UCSD-AML1 (cell line): ENCODE data around the gene IGF2.
"Not testable (repeated sequence)": the region's sequence is repeated elsewhere in the genome, so short reads cannot be mapped to it uniquely, and the experiment has no call there.

Experiments
- DNase-seq: peaks from one replicate; lab custom pipeline; 2025; ENCODE audit not compliant: unreplicated experiment; lab: John Stamatoyannopoulos, UW

Gene IGF2, protein sequence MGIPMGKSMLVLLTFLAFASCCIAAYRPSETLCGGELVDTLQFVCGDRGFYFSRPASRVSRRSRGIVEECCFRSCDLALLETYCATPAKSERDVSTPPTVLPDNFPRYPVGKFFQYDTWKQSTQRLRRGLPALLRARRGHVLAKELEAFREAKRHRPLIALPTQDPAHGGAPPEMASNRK

GRCh38 chr11:2139123-2139521 is at the start of gene IGF2:
TSS of gene IGF2 (minus strand) at chr11:2139389. CDS start at chr11:2135523, 3,866 bp downstream.
- no peak for DNase-seq

DNA sequence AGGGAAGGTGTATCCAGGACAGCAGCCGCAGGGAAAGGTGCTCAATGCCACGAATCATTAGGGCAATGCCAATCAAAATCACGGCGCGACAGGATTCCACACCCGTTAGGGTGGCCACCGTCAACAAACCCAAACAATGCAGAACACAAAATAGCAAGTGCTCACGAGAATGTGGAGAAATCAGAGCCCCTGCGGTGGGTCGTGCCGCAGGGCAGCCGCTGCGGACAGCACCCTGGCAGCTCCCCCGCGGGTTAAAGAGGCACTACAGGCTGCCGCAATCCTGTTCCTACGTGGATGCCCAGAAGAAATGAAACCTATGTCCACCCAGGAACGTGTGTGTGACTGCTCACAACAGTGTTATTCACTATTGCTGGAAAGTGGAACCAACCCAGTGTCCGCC is 49.6 kb upstream of the IGF2 start:
- DNase-seq, result no peak

GRCh38 chr11:2187280-2187707 is 48.1 kb upstream of the IGF2 start:
- no peak for DNase-seq

- DNase-seq, result peak; percentile 71
These were observed 47.6 kb upstream of the IGF2 start for GRCh38 chr11:2186669-2187279.

GRCh38 chr11:2185324-2186085 is 46.3 kb upstream of the IGF2 start:
- DNase-seq, result no peak

GRCh38 chr11:2182692-2183474 is 43.7 kb upstream of the IGF2 start:
- no peak for DNase-seq

GRCh38 chr11:2182075-2182474 is 42.9 kb upstream of the IGF2 start:
- DNase-seq, result no peak

DNA sequence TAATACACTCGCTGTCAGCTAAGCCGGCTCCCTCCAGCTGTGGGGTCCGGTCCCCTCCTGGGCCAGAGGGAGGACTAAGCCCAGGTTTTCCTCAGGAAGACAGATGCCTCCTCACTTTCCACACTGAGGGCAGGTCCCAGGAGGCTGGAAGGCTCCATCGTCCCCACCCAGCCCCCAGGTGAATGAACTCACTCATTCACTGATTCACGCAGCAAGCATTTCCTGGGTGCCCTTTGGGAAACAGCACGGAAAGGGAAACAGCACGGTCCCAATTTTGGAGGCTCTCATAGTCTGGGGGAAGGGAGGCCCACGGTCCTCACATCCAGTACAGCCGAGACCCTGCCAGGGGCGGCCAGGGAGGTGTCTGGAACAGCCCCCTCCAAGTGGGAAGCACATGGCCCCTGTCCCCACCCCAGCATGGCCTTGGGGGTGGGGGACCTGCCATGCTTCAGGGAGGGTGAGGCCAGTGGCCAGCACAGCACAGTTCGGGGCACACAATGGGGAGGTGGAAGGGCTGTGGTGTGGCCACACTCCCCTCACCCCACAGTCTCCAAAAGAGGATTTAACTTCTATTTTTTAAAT is 41.7 kb upstream of the IGF2 start:
- DNase-seq, result no peak

- no peak for DNase-seq
These were observed 41.2 kb upstream of the IGF2 start for GRCh38 chr11:2180347-2180746.

- DNase-seq, result no peak
These were observed 40.3 kb upstream of the IGF2 start for GRCh38 chr11:2179516-2179915.

- no peak for DNase-seq
These were observed 39.8 kb upstream of the IGF2 start for GRCh38 chr11:2178906-2179494.

DNA sequence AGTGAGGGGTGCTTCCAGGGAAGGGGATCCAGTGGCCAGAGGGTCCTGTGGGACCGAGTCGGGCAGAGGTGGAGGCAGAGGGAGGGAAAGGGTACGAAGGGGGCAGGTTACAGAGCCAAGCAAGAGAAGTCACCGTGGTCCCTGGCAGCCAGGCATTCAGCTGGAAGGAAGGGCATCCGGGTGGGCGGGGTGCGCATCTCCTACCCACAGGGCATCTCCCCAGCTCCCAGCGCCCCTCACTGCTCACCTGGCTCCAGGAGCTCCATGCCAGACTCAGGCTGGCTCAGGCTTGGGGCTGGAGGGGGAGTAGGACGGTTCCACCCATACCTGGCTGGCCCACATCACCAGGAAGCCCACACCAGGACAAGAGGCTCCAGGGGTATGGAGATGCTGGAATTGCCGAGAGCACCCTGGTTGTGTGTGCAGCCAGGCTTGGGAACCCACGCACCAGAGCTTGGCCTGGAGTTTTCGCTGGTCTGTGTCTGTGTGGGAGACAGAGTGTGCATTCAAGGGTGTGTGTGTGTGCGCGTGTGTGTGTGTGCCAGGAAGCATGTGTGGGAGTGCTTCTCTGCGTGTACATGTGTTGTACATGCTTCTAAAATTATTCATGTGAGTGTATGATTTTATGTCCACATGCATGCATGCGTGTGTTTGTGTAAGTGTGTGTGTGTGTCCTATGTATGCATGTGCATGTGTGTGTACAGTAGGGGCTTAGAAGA is 39.0 kb upstream of the IGF2 start:
- not testable (repeated sequence) for DNase-seq

DNA sequence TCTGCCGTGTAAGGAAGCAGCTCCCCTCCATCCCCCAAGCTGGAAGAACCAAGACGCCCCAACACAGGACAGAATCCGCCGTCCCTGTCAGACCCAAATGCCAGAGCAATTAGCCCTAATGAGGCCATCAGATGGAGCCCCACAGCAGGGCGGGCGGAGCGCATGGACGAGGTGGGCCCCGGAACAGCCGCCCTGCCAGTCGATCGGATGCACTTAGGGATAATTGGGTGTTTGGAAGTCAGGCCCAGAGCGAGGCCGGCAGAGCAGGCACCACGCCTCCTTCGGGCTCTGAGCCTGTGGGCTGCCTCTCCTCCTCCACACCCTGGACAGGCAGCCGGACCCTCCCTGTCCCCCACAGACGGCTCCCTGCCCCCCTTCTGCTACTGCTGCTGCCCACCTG is 37.9 kb upstream of the IGF2 start:
- DNase-seq, result no peak

- no peak for DNase-seq
These were observed 37.3 kb upstream of the IGF2 start for GRCh38 chr11:2176389-2176900.

- DNase-seq, result no peak
These were observed 36.5 kb upstream of the IGF2 start for GRCh38 chr11:2175659-2176058.

- DNase-seq, result no peak
These were observed 35.2 kb upstream of the IGF2 start for GRCh38 chr11:2174361-2174760.

DNA sequence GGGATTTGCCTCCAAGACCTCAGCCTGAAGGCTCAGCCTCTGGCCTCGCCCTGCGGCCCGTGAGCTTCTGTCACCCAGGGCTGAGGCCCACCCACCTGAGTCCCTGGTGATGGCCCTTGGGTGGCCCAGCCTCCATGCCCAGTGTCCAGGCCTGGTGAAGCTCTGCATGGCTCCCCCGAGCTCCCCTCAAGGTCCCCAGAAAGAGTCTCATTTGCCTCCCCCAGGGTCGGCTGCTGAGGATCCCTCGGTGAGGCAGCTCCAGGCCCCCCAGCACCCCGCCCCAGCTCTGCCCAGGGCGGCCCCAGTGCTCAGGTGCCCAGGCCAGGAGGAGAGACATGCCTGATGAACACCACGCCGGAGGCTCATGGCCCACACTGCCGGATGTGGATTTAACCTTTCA is 34.6 kb upstream of the IGF2 start:
- DNase-seq, result no peak

GRCh38 chr11:2173150-2173693 is 34.0 kb upstream of the IGF2 start:
- no peak for DNase-seq

- no peak for DNase-seq
These were observed 33.5 kb upstream of the IGF2 start for GRCh38 chr11:2172676-2173075.

- DNase-seq, result no peak
These were observed 32.4 kb upstream of the IGF2 start, which contains the start of gene TH for GRCh38 chr11:2171591-2172003. TSS of gene TH (minus strand) at chr11:2171815. CDS start at chr11:2171786, 29 bp downstream.
